Measurements from ENCODE around the gene GNG14.

GRCh38 chr19:12698138-12698537, 10.3 kb downstream of the GNG14 start:
- TF ChIP-seq CTCF (IDR thresholded peaks at IDR 0.05): no peak
- TF ChIP-seq POLR2A (IDR thresholded peaks at IDR 0.05): no peak
